Umbilical cord (tissue), 2 donors: Measurements from ENCODE around the gene RAE1. TPM values are rescaled to one million over a fixed set of nuclear protein-coding genes. Genes with fewer than 3 reads are reported as not detected.

Source experiments
- DNase-seq: peaks from one replicate; pipeline ENCODE4 v3.0.0-alpha.2; 2015; ENCODE audit warnings: low spot score
- total RNA-seq: library from RNA; depleted of rRNA; stranded (reverse); fragments of >200 nt; gene quantifications from one replicate; pipeline ENCODE4 v1.2.3, GENCODE V29; 2014; ENCODE audit warnings: low replicate concordance; ENCODE audit not compliant: insufficient read depth

Gene RAE1
- total RNA-seq, 1 donor from 2014 or later, result 28.4 TPM

DNA sequence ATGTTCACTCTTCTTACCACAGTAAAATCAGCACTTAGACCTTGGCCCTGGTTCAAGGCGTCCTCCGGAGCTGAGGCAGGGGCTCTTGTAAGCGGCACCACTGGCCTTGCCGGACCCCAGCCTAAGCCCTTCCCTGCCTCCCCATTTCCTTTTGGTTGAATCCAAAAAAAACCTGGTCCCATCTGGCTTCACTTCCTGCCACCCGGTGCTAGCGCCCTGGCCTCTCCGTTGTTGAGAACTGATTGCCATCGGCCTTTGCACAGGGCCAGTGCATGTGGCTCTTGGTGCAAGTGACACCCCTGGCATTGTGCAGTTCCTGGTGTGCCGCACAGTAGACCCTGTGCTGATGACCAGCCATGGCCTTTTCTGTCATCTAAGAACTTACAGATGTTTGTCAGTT, 21.1 kb downstream of the RAE1 start:
- DNase-seq, result no peak

DNA sequence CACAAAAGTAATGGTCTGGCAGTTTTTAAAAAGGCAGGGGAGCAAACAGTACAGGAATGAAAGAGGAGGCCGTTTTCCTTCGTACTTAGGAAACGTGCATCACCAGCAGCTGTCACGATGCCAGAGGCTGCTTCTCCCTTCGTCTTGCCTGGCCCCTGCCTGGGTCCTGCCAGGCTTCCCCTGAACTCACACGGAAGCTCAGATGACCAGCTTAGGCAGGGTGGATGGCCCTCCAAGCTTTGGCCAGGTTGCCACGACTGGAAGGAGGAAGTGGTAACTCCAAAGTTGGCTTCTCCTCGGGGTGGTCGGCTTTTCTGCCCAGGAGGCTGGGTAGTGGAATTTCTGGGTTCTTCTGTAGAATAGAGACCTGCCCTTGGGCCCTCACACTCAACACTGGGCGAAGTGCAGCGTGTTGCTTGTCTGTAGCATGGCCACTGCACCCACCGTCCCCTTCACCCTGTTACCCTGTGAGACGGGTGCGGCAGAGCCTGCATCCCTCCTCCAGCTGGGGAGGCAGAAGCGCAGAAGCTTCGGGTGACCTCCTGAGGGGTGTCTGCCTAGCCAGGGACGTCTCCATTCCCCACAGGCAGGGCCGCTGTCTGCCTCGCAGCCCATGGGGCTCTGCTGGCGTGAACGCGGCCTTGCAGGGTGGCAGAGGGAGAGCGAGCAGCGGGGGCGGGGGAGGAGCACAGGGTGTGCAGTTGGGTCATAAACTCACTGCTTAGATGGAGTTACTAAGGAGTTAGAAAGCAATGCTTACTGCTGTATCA, 21.7 kb downstream of the RAE1 start:
- DNase-seq, result no peak

DNA sequence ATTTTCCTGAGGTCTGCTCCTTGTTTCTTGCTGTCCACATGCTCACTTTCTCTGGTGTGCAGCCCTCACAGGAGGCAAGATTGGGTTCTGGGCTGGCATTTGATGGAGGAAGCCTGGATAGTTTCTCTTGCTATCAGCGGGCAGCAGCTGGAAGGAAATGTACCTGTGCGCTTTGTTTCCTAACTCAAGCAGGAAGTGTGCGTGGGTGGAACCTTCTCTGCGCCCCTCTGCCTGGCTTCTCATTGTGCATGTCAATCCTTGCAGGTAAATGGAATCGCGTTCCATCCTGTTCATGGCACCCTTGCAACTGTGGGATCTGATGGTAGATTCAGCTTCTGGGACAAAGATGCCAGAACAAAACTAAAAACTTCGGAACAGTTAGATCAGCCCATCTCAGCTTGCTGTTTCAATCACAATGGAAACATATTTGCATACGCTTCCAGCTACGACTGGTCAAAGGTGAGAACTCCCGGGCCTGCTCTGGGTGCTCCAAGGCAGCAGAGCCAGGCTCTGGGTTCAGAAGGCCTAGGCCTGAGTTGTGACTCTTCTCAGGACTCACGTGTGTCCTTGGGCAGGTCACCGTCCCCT, 23.4 kb downstream of the RAE1 start:
- no peak for DNase-seq

DNA sequence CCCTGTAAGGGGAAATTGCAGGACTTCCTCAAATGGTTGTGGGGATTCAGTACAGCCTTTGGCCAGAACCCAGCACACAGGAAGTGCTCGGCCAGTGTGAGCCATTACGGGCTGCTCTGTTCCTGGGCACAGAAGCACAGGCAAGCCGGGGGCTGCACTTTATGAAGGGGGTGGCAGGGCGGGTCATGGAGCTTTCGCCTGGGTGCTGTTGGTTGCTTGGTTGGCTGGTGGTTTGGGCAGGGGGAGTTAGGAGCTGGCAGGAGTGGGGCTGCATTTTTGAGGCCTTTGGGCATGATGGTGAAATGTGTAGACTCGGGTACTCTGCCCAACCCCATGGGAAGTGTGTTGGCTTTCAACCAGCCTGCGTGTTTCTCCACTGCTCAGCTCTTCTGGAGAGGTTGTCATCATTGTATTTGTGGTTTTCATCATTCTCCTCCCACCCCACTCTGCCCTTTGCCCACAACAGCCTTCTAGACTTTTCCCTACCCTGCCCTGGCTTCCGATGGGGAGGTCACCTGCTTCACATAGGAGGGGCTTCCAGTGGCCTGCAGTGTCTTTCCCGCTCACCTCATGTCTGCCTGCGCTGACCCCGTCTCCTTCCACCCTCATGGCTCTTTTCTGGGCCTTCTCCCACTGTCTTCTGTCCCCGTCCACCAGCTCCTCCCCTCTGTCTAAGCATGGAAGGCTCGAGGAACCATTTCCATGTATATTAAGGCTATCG, 24.0 kb downstream of the RAE1 start:
- DNase-seq, result no peak

DNA sequence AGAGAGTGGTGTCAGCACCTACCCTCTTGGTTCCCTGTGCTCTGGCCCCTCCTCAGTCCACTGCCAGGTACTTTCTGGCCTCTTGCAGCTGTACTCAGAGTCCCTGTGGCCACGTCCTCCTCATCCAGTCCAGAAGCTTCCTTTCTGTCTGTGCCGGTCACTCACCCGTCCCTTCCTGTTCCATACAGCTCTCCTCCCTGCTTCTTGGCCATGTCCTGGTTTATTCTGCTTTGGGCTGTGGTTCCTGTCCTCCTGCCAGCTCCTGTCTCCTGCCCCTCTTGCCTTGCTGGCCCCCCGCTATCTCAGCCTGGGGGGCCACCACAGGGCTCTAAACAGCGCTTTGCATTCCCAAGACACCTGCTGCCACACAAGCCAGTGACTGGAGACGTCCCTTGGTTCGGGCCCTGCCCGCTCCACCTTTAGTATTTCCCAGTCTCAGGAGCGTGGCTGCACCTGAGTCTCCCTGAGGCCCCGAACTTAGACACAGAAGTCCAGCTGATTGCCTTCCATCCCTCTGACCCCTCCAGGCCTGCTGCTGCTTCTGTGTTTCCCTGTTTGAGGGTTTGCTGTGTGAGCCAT, 24.7 kb downstream of the RAE1 start:
- DNase-seq, result no peak

DNA sequence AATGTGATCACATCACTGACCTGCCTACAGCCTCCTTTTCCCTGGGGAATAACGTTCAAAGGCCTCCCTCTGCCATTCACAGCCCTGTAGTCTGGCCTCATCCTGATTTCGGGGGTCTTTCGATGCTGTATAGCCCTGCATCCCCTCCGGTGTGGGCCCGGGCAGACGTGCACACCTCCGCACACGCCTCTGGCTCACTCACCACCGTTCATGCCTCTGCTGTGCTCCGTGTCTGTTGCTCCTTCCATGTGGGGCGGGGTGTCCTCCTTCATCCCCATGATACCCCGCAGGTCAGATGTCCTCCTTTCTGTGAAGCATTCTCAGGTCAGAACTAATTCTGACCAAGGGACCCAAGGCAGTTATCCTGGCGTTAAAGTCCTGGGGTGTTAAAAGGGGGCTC, 26.3 kb downstream of the RAE1 start:
- no peak for DNase-seq

DNA sequence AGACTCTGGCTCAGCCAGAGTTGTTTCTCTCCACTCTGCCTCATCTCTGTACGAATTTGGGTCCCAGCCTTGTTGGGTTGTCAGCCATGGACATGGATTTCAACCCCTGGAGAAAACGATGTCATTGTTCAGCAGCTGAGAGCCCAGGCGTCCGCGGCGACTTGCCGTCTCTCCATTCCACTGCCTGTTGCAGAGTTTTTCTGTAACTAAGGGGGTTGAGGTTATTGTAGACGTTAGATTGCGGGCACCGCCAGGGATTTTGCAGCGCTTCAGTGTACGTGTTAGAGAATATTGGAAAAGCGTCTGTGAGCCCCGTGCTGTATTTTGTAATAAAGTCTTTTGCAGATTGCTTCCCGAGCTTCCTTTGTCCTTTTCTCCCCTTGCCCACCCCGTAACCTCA, 27.1 kb downstream of the RAE1 start:
- no peak for DNase-seq

DNA sequence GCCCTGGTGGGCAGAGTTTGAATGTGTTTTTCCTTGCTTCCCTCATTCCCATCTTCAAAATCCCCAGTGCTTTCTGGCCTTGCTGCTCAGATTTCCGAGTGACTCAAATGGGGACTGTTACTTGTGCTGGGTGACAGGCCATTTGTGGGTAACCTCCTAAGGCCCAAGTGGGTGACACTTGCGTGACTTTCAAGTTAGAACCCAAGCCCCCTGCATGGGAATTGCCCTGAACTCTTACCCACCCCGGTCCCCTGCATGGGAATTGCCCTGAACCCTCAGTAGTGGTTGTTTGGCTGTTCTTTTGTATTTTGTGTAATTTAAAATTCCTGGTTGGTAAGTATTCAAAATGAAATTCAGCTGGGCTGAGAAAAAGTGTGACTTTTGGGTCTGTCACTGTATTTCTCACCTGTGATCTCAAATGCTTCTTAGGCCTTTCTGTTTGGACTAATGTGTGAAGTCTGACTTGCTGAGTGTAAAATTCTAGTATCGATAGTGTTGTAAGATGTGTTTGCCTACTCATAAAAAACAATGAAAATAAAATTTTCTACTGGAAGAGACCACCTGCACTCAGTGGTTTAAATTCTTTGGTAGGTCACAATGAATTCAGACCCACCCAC, 27.7 kb downstream of the RAE1 start:
- DNase-seq, result no peak

DNA sequence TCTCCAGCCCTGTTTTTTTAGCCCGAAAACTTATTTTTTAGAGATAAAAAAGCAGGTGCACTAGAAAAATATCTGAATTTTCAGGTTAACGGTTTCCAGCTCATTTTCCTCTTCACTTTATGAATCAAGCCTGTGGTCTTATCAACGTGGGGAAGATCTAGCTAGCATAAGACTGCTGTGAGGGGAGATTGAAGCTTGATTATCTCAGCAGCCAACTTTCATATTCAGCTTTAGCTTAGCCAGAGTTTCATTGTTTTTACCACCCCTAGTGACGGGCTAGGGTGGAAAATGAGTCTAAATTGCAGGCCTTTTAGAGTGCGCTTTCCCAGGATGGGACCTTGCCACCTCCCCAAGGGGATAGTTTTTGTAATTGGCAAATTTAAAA, 28.2 kb downstream of the RAE1 start:
- DNase-seq, result no peak

DNA sequence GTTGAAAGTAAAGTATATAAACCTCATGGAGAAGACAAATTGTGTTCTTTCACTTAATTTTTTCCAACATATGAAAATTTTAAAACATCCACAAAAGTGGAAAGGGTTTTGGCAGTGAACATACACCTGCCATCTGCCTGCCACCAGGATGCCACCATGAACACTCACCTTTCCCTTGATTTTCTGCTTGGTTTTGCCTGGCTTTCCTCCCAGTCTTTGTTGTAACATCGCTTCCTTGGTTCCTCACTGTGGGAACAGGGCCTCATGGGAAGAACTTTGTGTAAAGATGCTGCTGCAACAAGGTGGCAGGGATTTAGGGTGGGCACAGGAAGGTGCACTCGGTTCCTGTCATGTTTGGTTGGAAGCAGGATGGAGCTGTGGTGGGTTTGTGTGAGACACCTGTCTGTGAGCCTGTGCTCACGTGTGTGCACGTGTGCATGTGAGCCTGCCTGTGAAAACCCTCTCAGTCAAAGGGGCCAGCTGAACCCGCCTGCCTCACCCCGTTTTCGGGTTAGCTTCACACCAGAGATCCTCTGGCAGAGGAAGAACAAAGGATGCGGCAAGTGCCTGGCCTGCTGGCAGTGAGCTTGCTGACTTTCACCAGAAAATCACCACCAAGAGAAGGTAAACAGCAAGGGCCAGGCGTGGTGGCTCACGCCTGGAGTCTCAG, 29.2 kb downstream of the RAE1 start:
- no peak for DNase-seq

DNA sequence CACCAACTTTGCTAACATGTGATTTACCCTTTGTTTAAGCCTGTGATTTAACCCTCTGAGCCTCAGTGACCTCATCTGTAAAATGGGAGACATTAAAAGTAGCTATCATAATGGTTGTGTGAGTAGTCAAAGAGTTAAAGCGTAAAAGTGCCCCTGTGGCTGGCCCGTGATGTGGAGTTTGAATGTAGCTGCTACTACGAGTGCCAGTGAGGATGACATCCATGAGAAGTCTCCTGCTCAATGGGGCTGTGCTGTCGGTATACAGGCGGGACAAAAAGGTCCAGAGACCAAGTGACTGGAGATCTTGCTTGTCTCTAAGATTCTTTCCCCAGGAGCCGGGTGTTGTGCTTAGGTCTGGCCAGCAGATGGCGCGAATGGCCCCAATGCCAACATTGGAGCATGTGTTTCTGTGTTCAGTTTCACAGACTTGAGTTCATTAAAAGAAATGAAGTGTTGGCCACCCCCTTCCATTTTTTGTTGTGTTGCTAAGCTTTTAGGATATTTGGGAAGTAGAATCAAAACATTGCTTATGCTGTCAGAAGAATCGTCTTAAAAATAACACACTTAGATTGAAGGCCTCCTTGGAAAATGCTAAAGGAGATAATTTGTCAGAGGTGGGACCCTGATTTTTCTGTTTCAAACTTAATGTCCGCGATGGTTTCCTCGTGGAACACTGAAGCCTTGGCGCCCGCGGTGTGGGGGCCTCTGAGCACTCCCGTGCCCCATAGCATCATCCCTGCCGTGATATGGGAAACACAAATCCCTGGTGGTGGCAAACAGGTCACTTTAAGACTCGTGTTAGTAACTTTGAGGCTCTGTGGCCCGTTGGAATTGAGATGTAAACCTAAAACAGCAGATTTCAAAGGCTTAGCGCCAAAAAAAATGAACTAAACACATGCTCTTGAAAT, 30.8 kb downstream of the RAE1 start:
- DNase-seq, result peak; percentile 80

DNA sequence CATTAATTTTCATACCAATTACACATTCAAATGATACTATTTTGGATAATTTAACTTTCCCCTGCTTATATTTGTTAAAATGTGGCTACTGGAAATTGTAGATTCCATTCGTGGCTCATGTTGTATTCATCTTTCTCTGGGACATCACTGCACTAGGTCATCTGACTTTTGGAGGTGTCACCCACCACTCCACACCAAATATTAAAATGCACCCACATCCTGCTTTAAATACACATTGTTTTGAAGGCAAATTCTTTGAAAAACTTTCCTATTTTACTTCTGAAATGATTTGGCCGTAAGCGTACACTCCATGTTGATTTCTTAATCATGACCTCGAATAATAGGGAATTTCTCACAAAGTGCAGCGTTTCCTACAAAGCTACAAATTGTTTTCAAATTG, 31.5 kb downstream of the RAE1 start:
- DNase-seq, result no peak

DNA sequence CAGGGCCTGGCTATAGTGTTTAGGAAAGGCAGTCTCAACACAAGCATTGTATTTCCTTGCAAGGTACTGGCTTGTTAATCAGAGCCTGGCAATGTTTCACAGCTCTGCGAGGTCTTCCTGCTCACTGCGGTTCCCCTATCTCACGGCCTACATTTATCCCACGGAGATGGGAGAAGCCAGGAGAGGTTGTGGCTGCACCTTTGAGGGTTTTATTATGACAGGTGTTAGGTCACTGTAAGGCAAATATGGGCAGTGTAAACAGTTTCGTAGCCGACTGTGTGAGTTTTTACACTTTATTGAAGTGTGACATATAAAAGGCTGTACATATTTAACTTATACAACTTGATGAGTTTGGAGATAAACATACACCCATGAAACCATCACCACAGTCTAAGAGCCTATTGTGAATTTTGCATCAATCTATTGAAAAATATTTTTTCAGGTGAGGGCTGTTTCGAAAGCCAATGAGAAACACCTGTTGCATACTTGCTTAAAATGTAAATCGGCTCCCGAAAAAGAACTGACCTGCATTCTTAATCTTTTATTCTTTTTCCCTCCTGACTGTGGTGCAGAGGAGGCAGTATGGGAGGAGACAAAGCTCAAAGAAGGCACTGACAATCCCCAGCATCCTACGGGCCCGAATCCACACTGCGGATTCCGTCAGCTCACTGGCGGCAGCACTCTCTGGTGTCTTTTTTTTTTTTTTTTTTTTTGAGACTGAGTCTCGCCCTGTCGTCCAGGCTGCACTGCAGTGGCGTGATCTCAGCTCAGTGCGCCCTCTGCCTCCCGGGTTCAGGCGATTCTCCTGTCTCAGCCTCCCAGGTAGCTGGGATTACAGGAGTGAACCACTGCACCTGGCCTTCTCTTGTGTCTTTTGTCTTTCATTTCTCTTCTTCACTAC, 32.6 kb downstream of the RAE1 start:
- DNase-seq, result no peak

DNA sequence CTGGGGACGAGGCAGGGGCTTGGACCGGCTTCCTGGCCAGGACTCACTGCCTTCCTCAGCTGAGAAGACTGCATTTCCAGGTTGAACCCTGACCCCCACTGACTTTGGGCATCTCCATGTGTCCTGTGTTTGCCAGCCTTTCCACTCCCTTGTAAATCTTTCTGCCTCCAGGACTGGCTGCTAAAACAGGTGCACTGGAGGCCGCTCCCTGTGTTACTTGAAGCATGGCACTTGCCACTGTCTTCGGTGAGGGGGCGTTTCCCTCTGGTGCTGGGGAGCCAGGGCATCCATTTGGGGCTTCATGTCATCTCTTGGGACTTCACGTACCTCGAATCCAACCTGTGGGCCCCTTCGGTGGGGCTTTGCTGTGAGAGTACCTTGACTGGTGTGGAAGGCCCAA, 33.4 kb downstream of the RAE1 start:
- no peak for DNase-seq

DNA sequence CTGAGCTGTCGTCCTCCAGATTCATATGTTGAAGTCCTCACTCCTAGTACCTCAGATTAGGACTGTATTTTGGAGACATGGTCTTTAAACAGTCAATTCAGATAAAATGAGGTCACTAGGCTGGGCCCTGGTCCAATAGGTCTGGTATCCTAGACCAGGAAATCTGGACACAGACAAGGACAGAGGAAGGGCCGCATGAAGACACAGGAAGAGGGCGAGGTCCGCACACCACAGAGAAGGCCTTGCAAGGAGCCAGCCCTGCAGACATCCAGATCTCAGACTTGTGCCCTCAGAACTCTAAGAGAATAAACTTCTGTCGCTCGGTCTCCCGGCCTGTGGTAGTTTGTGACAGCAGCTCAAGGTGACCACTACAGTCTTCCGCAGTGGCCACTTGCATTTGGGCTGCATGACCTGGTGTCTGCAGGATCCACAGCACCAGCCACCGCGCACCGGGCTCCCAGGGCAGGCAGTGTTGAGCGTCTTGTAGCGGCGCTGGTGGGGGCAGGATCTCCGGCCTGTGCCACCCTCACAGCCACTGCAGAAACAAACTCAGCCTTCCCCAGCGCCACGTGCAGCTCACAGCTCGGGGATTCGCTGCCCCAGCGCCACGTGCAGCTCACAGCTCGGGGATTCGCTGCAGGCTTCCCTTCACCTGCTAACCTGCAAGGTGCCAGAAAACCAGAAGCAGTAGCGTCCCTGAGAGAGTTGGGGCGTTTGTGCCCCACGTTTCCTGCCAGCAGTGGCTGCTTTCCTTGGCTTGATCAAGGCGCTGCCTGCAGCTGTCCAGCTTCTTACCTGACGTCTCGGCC, 34.1 kb downstream of the RAE1 start:
- DNase-seq, result peak; percentile 27

DNA sequence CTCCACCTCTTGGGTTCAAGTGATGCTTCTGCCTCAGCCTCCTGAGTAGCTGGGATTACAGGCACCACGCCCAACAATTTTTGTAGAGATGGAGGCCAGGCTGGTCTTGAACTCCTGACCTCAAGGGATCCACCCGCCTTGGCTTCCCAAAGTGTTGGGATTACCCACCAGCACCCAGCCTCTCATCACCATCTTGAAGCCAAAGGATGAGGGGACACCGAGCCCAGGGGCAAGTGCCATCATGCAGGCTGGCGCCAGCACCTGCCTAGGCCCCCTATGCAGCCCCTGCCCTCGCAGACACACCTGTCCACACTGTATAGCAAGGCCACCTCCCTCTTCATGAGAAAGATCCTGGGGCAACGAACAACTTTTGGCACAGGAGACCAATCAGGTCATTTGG, 34.9 kb downstream of the RAE1 start:
- DNase-seq, result no peak

DNA sequence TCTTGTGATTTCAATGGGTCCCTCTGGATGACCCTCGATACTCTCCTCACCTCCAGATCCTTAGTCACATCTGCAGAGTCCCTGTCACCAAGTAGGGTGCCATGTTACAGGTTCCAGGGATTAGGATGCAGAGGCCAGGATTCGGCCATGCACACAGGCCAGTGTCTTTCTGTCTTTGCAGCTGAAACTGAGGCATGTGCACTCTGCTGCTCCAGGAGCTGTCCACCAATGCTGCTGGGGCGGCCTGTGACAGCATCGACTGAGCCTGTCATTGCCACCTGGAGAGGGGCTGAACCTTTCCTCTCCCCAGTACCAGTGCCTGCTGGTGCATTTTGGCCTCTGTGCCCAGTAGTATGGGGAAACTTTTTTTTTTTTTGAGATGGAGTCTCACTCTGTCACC, 35.7 kb downstream of the RAE1 start:
- DNase-seq, result no peak

DNA sequence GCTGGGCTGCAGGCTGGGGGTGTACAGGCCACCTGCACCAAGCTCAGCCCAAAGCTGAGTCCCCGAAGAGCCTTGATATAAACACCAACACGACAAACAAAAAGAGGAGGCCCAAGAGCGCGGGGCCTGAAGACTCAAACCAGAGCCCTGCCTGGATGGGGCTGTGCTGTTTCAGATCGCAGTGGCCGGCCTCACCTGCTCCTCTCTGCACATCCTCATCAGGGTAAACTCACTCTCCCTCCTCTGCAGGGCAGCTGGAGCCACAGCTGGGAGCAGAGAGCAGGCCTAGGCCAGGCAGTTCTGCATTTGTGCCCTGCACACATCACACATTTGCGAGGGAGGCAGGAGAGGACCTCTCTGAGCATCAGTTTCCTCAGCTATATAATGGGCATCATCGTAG, 36.4 kb downstream of the RAE1 start:
- no peak for DNase-seq

DNA sequence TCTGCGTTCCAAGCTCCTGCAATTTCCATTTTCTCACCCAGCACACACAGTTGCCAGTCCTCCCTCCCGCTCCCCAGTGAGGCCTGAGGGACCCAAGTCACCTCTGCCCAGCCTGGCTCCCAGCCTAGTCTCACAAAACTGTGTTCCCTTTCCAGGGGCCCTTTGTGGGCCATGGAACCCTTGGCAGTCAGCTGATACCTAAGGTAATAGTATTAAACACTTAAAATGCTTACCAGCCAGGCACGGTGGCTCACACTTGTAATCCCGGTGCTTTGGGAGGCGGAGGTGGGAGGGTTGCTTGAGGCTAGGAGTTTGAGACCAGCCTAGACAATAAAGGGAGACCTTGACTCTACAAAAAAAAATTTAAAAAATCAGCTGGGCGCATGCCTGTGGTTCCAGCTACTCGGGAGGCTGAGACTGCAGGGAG, 36.9 kb downstream of the RAE1 start:
- DNase-seq, result no peak
